Measurements from ENCODE around the gene CHRM4.

DNA sequence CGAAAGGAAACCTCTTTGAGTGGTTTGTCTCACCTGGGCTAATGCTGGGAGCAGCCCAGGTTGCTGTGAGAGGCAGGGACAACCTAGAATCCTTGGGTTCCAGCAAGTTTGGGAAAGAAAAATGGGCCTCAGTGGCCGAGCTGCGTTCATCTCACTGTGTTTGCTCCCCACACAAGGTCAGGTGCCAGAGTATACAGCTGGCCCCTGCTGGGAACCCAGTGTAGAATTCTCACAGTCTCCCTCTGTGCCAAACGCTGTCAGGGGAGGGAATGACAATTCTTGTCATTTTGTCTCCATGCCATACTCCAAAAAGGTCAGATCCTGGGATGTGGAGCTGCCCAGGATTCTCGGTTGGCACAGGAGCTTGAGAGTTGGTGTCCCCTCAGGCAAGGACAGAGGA, 40.0 kb downstream of the CHRM4 start:
- no peak for TF ChIP-seq CTCF (conservative IDR thresholded peaks at IDR 0.05; ENCODE audit: low read length)
- TF ChIP-seq EZH2phosphoT487 (IDR thresholded peaks at IDR 0.05; ENCODE audit: borderline replicate concordance) = no peak
